Tibial nerve (tissue), 4 donors: ENCODE data around the gene PCED1A. TPM values are rescaled to one million over a fixed set of nuclear protein-coding genes. Genes with fewer than 3 reads are reported as not detected.

ENCODE experiments used
- DNase-seq, 2 donors: peaks; one replicate each; pipeline ENCODE4 v3.0.0-alpha.2; 2019; ENCODE audit warnings: low spot score in 2 of 2
- H3K27ac ChIP-seq, 4 donors: fragments of 200-600 bp; sonication (generic) in 3 of 4; one replicate each; pipeline ENCODE4 v1.5.1; 2017 to 2019; ENCODE audit warnings: mild to moderate bottlenecking in 1 of 4
- H3K27me3 ChIP-seq, 2 donors: fragments of 200-600 bp; sonication (generic) in 1 of 2; one replicate each; pipeline versions ENCODE4 v1.5.1 to v1.6.0; 2017 to 2019
- H3K36me3 ChIP-seq, 3 donors: fragments of 200-600 bp; sonication (generic); one replicate each; pipeline ENCODE4 v1.5.1; 2018 to 2019
- H3K4me1 ChIP-seq, 4 donors: fragments of 200-600 bp; sonication (generic) in 3 of 4; one replicate each; pipeline ENCODE4 v1.5.1; 2017 to 2019
- H3K4me3 ChIP-seq, 4 donors: fragments of 200-600 bp; sonication (generic) in 3 of 4; one replicate each; pipeline ENCODE4 v1.5.1; 2017 to 2019; ENCODE audit warnings: mild to moderate bottlenecking in 1 of 4, moderate library complexity in 1 of 4
- H3K9me3 ChIP-seq, 4 donors: fragments of 200-600 bp; sonication (generic) in 3 of 4; one replicate each; pipeline ENCODE4 v1.5.1; 2017 to 2019
- CTCF ChIP-seq, 5 experiments: fragments of 200-600 bp in 3 of 5; fragments of 450-650 bp in 2 of 5; sonication (generic) in 3 of 5; IDR thresholded peaks; one replicate each; pipeline ENCODE4 v1.5.1; 2016 to 2019; ENCODE audit warnings: antibody characterized with exemption in 5 of 5, mild to moderate bottlenecking in 3 of 5, moderate library complexity in 2 of 5
- EP300 ChIP-seq, 2 donors: sonication (generic); formaldehyde crosslinking; IDR thresholded peaks; one replicate each; pipeline ENCODE4 v1.6.1; 2017; ENCODE audit warnings: antibody characterized with exemption in 2 of 2, mild to moderate bottlenecking in 1 of 2
- POLR2A ChIP-seq, 2 donors: fragments of 450-650 bp; IDR thresholded peaks; one replicate each; pipeline ENCODE4 v1.6.1; 2017; ENCODE audit warnings: antibody characterized with exemption in 2 of 2, mild to moderate bottlenecking in 2 of 2, moderate library complexity in 2 of 2
- WGBS, 2 donors: methylation state at CpG; one replicate each; pipeline ENCODE4 v1.1.5; 2018; 5-methylcytosine and 5-hydroxymethylcytosine counted together
- total RNA-seq, 4 donors: library from RNA; depleted of rRNA; stranded (reverse); fragments of >200 nt; gene quantifications; one replicate each; pipeline ENCODE4 v1.1.0, GENCODE V29; 2016

PCED1A gene
- total RNA-seq, 4 donors from 2014 or later = 36.8 to 84.6 (median 62.3) TPM

DNA sequence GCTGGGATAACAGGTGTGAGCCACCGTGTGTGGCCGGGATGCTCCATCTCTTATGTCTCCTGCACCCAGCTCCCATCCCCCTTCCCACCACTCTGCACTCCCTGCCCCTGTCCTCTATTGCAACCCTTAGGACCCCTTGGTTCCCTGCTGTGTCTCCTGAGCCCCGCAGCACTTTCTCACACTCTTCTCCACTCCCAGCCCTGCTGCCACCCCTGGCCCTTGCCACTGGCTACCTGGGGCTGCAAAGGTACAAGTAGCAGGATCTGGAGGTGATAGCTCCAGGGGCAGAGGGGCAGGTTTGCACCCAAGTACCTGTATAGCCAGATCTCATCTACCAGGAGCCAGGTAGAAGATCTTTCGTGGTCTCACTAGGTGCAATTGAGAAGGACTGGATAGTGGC lies 33.4 kb downstream of the PCED1A start:
- Histone ChIP-seq H3K27me3 (peaks cover 0 to 69% of the 10 kb centered on the region in 2 donors), H3K4me3 (no peak overlapping the region), H3K27ac (no peak overlapping the region), H3K4me1 (peaks cover 0 to 12% (median 0%) of the 10 kb centered on the region in 4 donors), H3K36me3 (no peaks in the 10 kb centered on the region), H3K9me3 (peaks cover 0 to 24% (median 3%) of the 10 kb centered on the region in 4 donors)
- DNase-seq = no peak
- 75 to 80% methylated on average over 3 to 4 of the region's 4 CpGs for WGBS, 2 donors
- no peak for TF ChIP-seq CTCF (IDR thresholded peaks at IDR 0.05)
- TF ChIP-seq POLR2A (IDR thresholded peaks at IDR 0.05) = no peak
- TF ChIP-seq EP300 (IDR thresholded peaks at IDR 0.05) = no peak

GRCh38 chr20:2806351-2806701 lies 34.1 kb downstream of the PCED1A start:
- H3K9me3 ChIP-seq = peaks cover 0 to 17% (median 0%) of the 10 kb centered on the region in 4 donors
- H3K4me1 ChIP-seq = peaks cover 0 to 16% (median 0%) of the 10 kb centered on the region in 4 donors
- DNase-seq = no peak
- WGBS, 2 donors = 47 to 51% methylated on average over 4 of the region's 4 CpGs
- no peaks in the 10 kb centered on the region for H3K36me3 ChIP-seq
- H3K27me3 ChIP-seq = peaks cover 0 to 76% of the 10 kb centered on the region in 2 donors
- H3K4me3 ChIP-seq = no peak overlapping the region
- H3K27ac ChIP-seq = no peak overlapping the region
- TF ChIP-seq CTCF (IDR thresholded peaks at IDR 0.05) = no peak

- H3K4me3 ChIP-seq = no peak overlapping the region
- TF ChIP-seq CTCF (IDR thresholded peaks at IDR 0.05) (no peak), POLR2A (IDR thresholded peaks at IDR 0.05) (no peak), EP300 (IDR thresholded peaks at IDR 0.05) (no peak)
- DNase-seq = no peak
- no peaks in the 10 kb centered on the region for H3K36me3 ChIP-seq
- WGBS, 2 donors = 25 to 37% methylated on average over 11 to 14 of the region's 22 CpGs
- peaks cover 0 to 12% (median 0%) of the 10 kb centered on the region in 4 donors for H3K9me3 ChIP-seq
- no peak overlapping the region for H3K27ac ChIP-seq
- peaks cover 0 to 81% of the 10 kb centered on the region in 2 donors for H3K27me3 ChIP-seq
- peaks cover 0 to 21% (median 1%) of the 10 kb centered on the region in 4 donors for H3K4me1 ChIP-seq
Observed at GRCh38 chr20:2805689-2806350, 34.6 kb downstream of the PCED1A start.

DNA sequence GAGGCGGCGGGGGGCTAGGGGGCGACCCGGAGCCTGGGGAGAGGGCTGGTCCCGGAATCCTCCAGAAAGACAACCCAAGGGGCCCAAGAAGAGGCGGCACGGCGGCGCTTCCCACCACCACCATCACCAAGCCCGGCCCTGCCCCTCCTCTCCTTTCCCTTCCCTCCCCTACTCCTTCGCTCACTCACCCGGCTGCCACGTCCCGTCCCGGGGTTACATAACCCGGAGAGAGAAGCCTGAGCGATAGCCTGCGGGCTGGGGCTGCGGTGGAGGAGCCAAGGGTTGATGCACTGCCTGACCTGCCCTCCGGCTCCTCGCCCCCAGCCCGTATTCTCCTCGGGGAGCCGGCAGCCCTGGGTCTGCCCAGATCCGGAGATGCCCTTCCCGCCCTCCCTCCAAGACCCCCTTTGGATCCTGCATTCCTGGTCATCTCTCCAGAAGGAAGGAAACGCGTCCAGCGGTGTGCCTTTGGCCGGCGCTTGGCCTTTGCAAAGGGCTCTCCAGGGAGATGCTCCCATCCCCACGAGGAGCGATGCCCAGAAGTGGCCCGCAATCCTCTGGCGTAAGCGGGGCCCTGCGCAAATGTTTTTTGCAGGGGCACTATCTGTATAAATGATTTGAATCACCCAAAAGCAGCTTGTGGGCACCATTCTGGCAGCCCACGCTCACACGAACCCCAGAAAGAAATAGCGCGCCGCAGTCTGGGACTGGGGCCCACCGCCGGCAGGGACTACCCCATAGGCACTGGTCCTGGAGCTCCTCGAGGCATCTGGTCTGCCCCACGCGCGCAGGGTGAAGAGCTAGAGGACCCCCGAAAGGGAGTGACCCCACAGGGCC lies 35.4 kb downstream of the PCED1A start:
- peaks cover 0 to 28% (median 4%) of the 10 kb centered on the region in 4 donors for H3K4me1 ChIP-seq
- H3K9me3 ChIP-seq = peaks cover 0 to 4% (median 0%) of the 10 kb centered on the region in 4 donors
- WGBS, 2 donors = 14 to 19% methylated on average over 36 to 46 of the region's 49 CpGs
- no peak overlapping the region for H3K4me3 ChIP-seq
- TF ChIP-seq CTCF (IDR thresholded peaks at IDR 0.05) = no peak
- no peak for TF ChIP-seq POLR2A (IDR thresholded peaks at IDR 0.05)
- TF ChIP-seq EP300 (IDR thresholded peaks at IDR 0.05) = no peak
- H3K27ac ChIP-seq = no peak overlapping the region
- peaks cover 0 to 88% of the 10 kb centered on the region in 2 donors for H3K27me3 ChIP-seq
- no peak for DNase-seq
- no peaks in the 10 kb centered on the region for H3K36me3 ChIP-seq
